GM23248 (cell line): ENCODE data around the gene FRYL.

ENCODE experiments used
- EZH2 ChIP-seq: fragments of 200-600 bp; sonication (generic); IDR thresholded peaks from 2 replicates; pipeline ENCODE4 v1.6.1; 2018; ENCODE audit warnings: antibody characterized with exemption, mild to moderate bottlenecking; ENCODE audit not compliant: insufficient read depth, poor library complexity, severe bottlenecking
- EZH2phosphoT487 ChIP-seq: fragments of 200-600 bp; sonication (generic); IDR thresholded peaks from 2 replicates; pipeline ENCODE4 v1.6.1; 2018; ENCODE audit warnings: antibody characterized with exemption, moderate library complexity, mild to moderate bottlenecking, low read depth; ENCODE audit not compliant: insufficient read depth

DNA sequence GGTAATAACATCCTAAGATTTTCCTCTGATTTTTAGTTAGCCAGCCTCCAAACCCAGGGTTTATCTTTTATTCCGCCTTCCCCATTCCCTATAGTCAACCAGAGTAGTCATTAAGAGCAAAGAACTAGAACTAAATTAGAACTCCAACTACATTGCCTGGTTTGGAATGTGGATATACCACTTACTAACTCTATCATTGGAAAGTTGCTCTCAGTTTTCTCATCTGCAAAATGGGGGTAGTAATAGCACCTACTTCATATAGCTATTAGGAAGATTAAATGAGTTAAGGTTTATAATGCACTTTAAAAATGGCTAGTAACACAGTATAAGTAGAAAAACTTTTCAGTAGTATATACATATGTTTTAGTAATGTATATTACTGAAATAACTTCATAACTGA, 226.4 kb downstream of the FRYL start:
- TF ChIP-seq EZH2phosphoT487, result no peak
- TF ChIP-seq EZH2, result no peak
